IMR-90 (cell line): ENCODE measurements around the gene RTN4RL2. TPM values are rescaled to one million over a fixed set of nuclear protein-coding genes. Genes with fewer than 3 reads are reported as not detected.
A peak's percentile ranks its signal among the peaks of the same experiment; 100 is the strongest.

ENCODE experiments used
- ATAC-seq: fragments of 200-7000 bp; cut with Tn5 transposase; 2 replicates; pipeline ENCODE4 v1.9.1; 2020; ENCODE audit warnings: low read depth, mild to moderate bottlenecking, moderate library complexity
- BruUV-seq: library from RNA; stranded (reverse); fragments of 400-500 nt; replicated peaks from 2 replicates; lab custom pipeline; 2021; lab: Mats Ljungman, UMichigan
- CTCF ChIA-PET: fragments of 300-600 bp; formaldehyde crosslinking; extraction: SDS; loops from one replicate; lab custom pipeline; 2021; ENCODE audit warnings: antibody characterized with exemption; lab: Yijun Ruan, JAX
- POLR2A ChIA-PET: fragments of 300-600 bp; sonication (Branson Sonifier 250); formaldehyde crosslinking; loops from one replicate; lab custom pipeline; 2022; ENCODE audit warnings: antibody characterized with exemption; ENCODE audit not compliant: unreplicated experiment; lab: Charles Lee
- DNase-seq: peaks from one replicate; pipeline ENCODE4 v3.0.0; 2013
- H2AFZ ChIP-seq: replicated peaks from 2 replicates; pipeline ENCODE3; 2013; ENCODE audit warnings: low read length, mild to moderate bottlenecking; ENCODE audit not compliant: poor library complexity
- H2AK5ac ChIP-seq: 2 replicates; pipeline ENCODE4 v1.6.1; 2013; ENCODE audit warnings: low read depth, low read length, inconsistent platforms
- H2AK9ac ChIP-seq: replicated peaks from 2 replicates; pipeline ENCODE3; 2013; ENCODE audit warnings: mild to moderate bottlenecking, low read depth, low read length, moderate library complexity; ENCODE audit not compliant: poor library complexity
- H2BK120ac ChIP-seq: 2 replicates; pipeline ENCODE4 v1.6.1; 2013; ENCODE audit warnings: low read depth, low read length, inconsistent platforms
- H2BK15ac ChIP-seq: 3 replicates; pipeline ENCODE4 v1.6.1; 2013; ENCODE audit warnings: low read depth, low read length, inconsistent platforms
- H2BK20ac ChIP-seq: 2 replicates; pipeline ENCODE4 v1.6.1; 2013; ENCODE audit warnings: low read depth, mild to moderate bottlenecking, inconsistent platforms, low read length, moderate library complexity
- H2BK5ac ChIP-seq: 2 replicates; pipeline ENCODE4 v1.6.1; 2013; ENCODE audit warnings: mild to moderate bottlenecking, low read depth, low read length, inconsistent platforms; ENCODE audit not compliant: poor library complexity, severe bottlenecking
- H3K14ac ChIP-seq: replicated peaks from 2 replicates; pipeline ENCODE4 v1.6.1; 2013; ENCODE audit warnings: low read depth, low read length, inconsistent platforms
- H3K18ac ChIP-seq: 2 replicates; pipeline ENCODE4 v1.6.1; 2013; ENCODE audit warnings: low read depth, low read length, control low read depth
- H3K23ac ChIP-seq: 2 replicates; pipeline ENCODE4 v1.6.1; 2013; ENCODE audit warnings: low read depth, low read length, inconsistent platforms
- H3K27ac ChIP-seq: 2 replicates; pipeline ENCODE4 v1.5.1; 2013; ENCODE audit warnings: mild to moderate bottlenecking, control low read depth, low read length; ENCODE audit not compliant: insufficient read depth
- H3K27me3 ChIP-seq: 2 replicates; pipeline ENCODE4 v1.6.1; 2013; ENCODE audit warnings: low read length; ENCODE audit not compliant: control insufficient read depth, insufficient read depth
- H3K36me3 ChIP-seq: 2 replicates; pipeline ENCODE4 v1.6.1; 2013; ENCODE audit warnings: low read length, mixed read lengths; ENCODE audit not compliant: control insufficient read depth, insufficient read depth
- H3K4ac ChIP-seq: 2 replicates; pipeline ENCODE4 v1.6.1; 2013; ENCODE audit warnings: low read depth, low read length, inconsistent platforms
- H3K4me1 ChIP-seq: 2 replicates; pipeline ENCODE4 v1.6.1; 2013; ENCODE audit warnings: low read length, mixed read lengths; ENCODE audit not compliant: control insufficient read depth, insufficient read depth
- H3K4me2 ChIP-seq: 2 replicates; pipeline ENCODE4 v1.6.1; 2013; ENCODE audit warnings: low read depth, mild to moderate bottlenecking, control low read depth, low read length, moderate library complexity
- H3K4me3 ChIP-seq: 2 replicates; pipeline ENCODE4 v1.5.1; 2013; ENCODE audit warnings: low read depth, mild to moderate bottlenecking, control low read depth, low read length, moderate library complexity; ENCODE audit not compliant: insufficient read depth
- H3K56ac ChIP-seq: 2 replicates; pipeline ENCODE4 v1.6.1; 2013; ENCODE audit warnings: low read length, inconsistent platforms; ENCODE audit not compliant: insufficient read depth; ENCODE audit errors: extremely low read depth
- H3K79me1 ChIP-seq, 2 experiments: 2 replicates each; pipeline ENCODE4 v1.6.1; 2013; ENCODE audit warnings: low read length in 2 of 2, inconsistent platforms in 1 of 2, low read depth in 1 of 2
- H3K9ac ChIP-seq: 2 replicates; pipeline ENCODE4 v1.6.1; 2013; ENCODE audit warnings: low read depth, low read length, control low read depth
- H3K9me1 ChIP-seq: 2 replicates; pipeline ENCODE4 v1.6.1; 2013; ENCODE audit warnings: low read length, inconsistent platforms; ENCODE audit not compliant: insufficient read depth
- H3K9me3 ChIP-seq: 2 replicates; pipeline ENCODE4 v1.6.1; 2013; ENCODE audit warnings: low read length; ENCODE audit not compliant: control insufficient read depth, insufficient read depth
- H4K20me1 ChIP-seq: 2 replicates; pipeline ENCODE4 v1.6.1; 2013; ENCODE audit warnings: low read length, inconsistent platforms; ENCODE audit not compliant: insufficient read depth
- H4K5ac ChIP-seq: 2 replicates; pipeline ENCODE4 v1.6.1; 2013; ENCODE audit warnings: mild to moderate bottlenecking, low read depth, low read length, control low read depth
- H4K8ac ChIP-seq, 2 experiments: 2 replicates each; pipeline ENCODE4 v1.6.1; 2013; ENCODE audit warnings: low read depth in 2 of 2, low read length in 2 of 2, control low read depth in 1 of 2, inconsistent platforms in 1 of 2
- H4K91ac ChIP-seq: 2 replicates; pipeline ENCODE4 v1.6.1; 2013; ENCODE audit warnings: low read depth, low read length, inconsistent platforms; ENCODE audit not compliant: insufficient read depth
- CHD1 ChIP-seq: IDR thresholded peaks from 2 replicates; pipeline ENCODE4 v1.6.1; 2012; ENCODE audit warnings: low read depth, low read length, improper control_type of control experiment
- MAFK ChIP-seq: IDR thresholded peaks from 2 replicates; pipeline ENCODE4 v1.6.1; 2012; ENCODE audit warnings: low read depth, low read length, improper control_type of control experiment
- NFE2L2 ChIP-seq: fragments of 150-350 bp; IDR thresholded peaks from 2 replicates; pipeline ENCODE4 v1.6.1; 2016; ENCODE audit warnings: low read depth, mild to moderate bottlenecking, low read length
- WGBS, 2 experiments: methylation state at CpG; one replicate each; pipeline versions ENCODE4 v1.1.5 to v1.1.7; 2013; ENCODE audit warnings: missing lambda C conversion rate in 2 of 2; ENCODE audit not compliant: insufficient read length in 1 of 2; ENCODE audit errors: extremely low coverage in 2 of 2; 5-methylcytosine and 5-hydroxymethylcytosine counted together
- dilution Hi-C: fragments of 300-500 bp; cut with HindIII; formaldehyde crosslinking; loops from one replicate; pipeline ENCODE4 v1.14.3; 2018; ENCODE audit warnings: low sequenced_read_pairs; ENCODE audit not compliant: unreplicated experiment
- in situ Hi-C: fragments of 300-500 bp; cut with MboI; formaldehyde crosslinking; loops from 3 replicates; pipeline ENCODE4 v1.14.3; 2019; ENCODE audit warnings: low sequenced_read_pairs, inconsistent platforms, mixed read lengths
- intact Hi-C: fragments of 100-400 bp; cut with micrococcal nuclease; formaldehyde crosslinking; loops from 2 replicates; pipeline ENCODE4 v1.10.0; 2022
- polyA plus RNA-seq, 3 experiments: library from polyadenylated mRNA; depleted of rRNA; stranded (reverse); fragments of >200 nt; gene quantifications; 2 replicates each; pipeline ENCODE4 v1.2.3, GENCODE V29; 2012; ENCODE audit warnings: low replicate concordance in 1 of 3
- total RNA-seq: library from RNA; depleted of rRNA; stranded (reverse); fragments of >200 nt; gene quantifications from 2 replicates; pipeline ENCODE4 v1.2.3, GENCODE V29; 2012

The RTN4RL2 gene
- total and polyA plus RNA-seq, 2 of the 4 experiments (the other 2 are of a cell fraction): 1.5 TPM; not detected in 1

DNA sequence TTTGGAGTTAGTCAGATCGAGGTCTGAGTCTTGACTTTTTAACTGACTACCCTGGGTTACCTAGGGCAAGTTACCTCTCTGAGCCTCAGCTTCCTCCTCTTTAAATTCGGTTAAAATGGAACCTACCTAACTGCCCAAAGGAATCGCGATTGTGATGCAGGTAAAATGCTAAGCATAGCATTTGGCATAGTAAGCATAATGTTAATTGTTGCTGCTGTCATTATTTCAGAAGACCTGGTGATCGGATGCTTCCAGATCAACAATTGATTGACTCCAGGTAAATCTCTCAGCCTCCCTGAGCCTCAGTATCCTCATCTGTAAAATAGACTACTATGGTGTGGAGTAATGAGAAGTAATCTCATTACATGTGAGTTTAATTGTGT is 55.7 kb downstream of the RTN4RL2 start:
- WGBS, 2 experiments: no CpG with 5 or more reads among the region's 5 CpGs
- TF ChIP-seq NFE2L2 (no peak), MAFK (peak; percentile 34), CHD1 (no peak)
- Histone ChIP-seq H3K4me3 (peak overlapping the region; percentile 95), H3K18ac (peak overlapping the region; percentile 96; the same call in 1 of the 2 replicates), H3K4ac (peak overlapping the region; percentile 91; the same call in 1 of the 2 replicates), H3K23ac (peak overlapping the region; percentile 83), H3K9me1 (no peaks in the 10 kb centered on the region; the same call in 1 of the 2 replicates), H4K5ac (peak overlapping the region; percentile 90), H3K36me3 (peaks cover 4% of the 10 kb centered on the region; the same call in 1 of the 2 replicates), H3K56ac (0 out of 2 replicates have a peak overlapping the region, but pooled peaks have one; percentile 51), H2AK5ac (no peak overlapping the region), H2BK5ac (no peak overlapping the region), H4K8ac (peak overlapping the region; percentile 40 to 87; a peak in 3 of 4 replicates), H3K9ac (peak overlapping the region; percentile 90), H3K27ac (peak overlapping the region; percentile 86), H3K4me1 (no peaks in the 10 kb centered on the region; the same call in 1 of the 2 replicates), H2BK15ac (peak overlapping the region; percentile 77; the same call in 1 of the 3 replicates), H3K79me1 (peaks cover 7 to 24% of the 10 kb centered on the region in 2 experiments; a peak in 3 of 4 replicates), H2AFZ (peak overlapping the region; percentile 94), H3K27me3 (no peaks in the 10 kb centered on the region), H2BK120ac (peak overlapping the region; percentile 83; the same call in 1 of the 2 replicates), H2BK20ac (no peak overlapping the region), H4K91ac (0 out of 2 replicates have a peak overlapping the region, but pooled peaks have one; percentile 79), H4K20me1 (peaks cover 7% of the 10 kb centered on the region; the same call in 1 of the 2 replicates), H3K9me3 (no peaks in the 10 kb centered on the region), H3K4me2 (peak overlapping the region; percentile 92), H3K14ac (no peak overlapping the region; the same call in 1 of the 2 replicates), H2AK9ac (no peak overlapping the region)
- BruUV-seq: no TSS peak
- no peak for DNase-seq
- ChIA-PET POLR2A (interaction anchor here (0.6 kb wide), 1 partner anchor 186 kb away, joined by 3 read pairs; no protein-coding TSS in a partner anchor), CTCF (interaction anchor here (2.4 to 3.0 kb wide), 2 partner anchors 11 to 23 kb away, joined by 15 to 17 read pairs; no protein-coding TSS in a partner anchor)
- dilution Hi-C loops: no loop called here
- in situ Hi-C loops: loop anchor here (25.0 kb wide), 1 partner anchor 679 kb away; no protein-coding TSS in a partner anchor
- intact Hi-C loops: no loop called here
- ATAC-seq: no peak
